IPS-NIHi7 (cell line): Measurements from ENCODE around the gene BTN2A1.
"Not testable (repeated sequence)": the region's sequence is repeated elsewhere in the genome, so short reads cannot be mapped to it uniquely, and the experiment has no call there.

ENCODE experiments used
- DNase-seq: peaks from one replicate; pipeline ENCODE4 v3.0.0; 2012; ENCODE audit warnings: mixed read lengths; ENCODE audit errors: extremely low spot score

Gene BTN2A1

DNA sequence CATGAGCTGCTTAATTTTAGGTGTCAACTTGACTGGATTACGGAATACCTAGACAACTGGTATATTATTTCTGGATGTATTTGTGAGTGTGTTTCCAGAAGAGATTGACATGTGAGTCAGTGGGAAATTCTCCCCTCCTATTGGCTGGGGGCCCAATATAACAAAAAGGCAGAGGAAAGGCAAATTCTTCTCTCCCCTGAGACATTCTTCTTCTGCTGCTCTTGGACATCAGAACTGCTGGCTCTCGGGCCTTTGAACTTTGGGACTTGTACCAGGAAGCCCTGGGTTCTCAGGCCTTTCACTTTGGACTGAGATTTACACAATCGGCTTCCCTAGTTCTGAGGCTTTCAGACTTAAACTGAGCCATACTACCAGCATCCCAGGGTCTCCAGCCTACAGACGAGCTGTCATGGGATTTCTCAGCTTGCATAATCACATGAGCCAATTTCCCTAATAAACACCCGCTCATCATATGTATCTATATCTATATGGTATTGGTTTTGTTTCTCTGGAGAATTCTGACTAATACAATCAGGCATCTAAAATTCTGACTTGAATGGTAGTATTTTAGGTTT, 25.0 kb upstream of the BTN2A1 start:
- no peak for DNase-seq

DNA sequence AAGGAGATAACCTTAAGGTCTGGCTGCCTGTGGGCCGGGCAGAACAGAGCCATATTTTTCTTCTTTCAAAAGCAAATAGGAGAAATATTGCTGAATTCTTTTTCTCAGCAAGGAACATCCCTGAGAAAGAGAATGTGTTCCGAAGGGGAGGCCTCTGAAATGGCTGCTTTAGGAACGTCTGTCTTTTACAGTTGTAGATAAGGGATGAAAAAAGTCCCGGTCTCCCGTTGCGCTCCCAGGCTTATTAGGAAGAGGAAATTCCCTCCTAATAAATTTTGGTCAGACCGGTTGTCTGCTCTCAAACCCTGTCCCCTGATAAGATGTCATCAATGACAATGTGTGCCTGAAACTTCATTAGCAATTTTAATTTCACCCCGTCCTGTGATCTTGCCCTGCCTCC, 24.1 kb upstream of the BTN2A1 start:
- DNase-seq, result not testable (repeated sequence)

DNA sequence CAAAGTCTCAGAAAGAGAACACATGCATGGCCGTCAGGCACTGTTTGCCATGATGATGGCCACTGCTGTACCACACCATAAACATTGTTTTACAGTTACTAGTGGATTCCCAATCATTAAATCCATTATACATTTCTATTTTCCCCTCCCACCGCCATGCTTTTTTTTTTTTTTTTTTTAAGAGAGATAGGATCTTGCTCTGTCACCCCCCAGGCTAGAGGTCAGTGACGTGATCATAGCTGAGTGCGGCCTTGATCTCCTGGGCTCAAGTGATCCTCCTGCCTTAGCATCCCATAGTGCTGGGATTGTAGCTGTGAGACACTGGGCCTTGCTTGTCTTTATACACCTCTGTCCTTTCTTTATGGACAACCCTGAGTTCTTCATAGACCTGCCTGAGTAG, 21.7 kb upstream of the BTN2A1 start:
- no peak for DNase-seq

DNA sequence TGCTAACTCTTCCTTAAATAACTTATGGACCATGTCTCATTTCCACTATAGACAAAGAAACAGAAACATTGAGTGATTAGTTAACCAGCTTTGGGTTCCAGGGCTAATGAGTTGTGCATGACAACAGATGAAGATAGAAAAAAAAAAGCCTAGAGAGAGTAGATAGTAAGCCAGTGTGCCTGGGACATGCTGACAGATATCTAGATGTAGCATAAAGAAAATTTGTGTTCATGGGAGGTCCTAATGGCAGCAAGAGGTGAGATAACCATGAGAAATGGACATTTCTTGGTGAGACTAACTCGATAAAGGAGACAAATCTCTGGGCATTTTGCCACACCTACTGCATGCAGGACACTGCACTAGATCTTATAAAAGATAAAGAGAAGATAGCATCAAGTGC, 20.2 kb upstream of the BTN2A1 start:
- DNase-seq, result no peak

DNA sequence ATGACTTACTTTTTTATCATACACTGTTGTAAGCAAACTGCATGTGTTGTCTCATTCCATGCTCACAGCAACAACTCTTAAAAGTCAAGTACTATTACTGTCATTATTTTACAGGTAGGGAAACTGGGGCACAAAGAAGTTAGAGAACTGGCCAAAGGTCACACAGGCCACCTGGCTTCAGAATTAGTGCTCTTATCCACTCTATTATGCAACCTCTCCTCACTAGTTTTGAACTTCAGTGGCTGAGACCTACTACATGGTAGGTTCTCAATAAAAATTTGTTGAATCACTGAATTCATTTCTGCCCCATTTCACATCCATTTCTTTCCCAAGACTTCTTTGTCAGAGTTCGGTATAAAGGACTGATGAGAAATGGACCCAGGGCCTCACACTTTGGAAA, 19.8 kb upstream of the BTN2A1 start:
- DNase-seq, result no peak

DNA sequence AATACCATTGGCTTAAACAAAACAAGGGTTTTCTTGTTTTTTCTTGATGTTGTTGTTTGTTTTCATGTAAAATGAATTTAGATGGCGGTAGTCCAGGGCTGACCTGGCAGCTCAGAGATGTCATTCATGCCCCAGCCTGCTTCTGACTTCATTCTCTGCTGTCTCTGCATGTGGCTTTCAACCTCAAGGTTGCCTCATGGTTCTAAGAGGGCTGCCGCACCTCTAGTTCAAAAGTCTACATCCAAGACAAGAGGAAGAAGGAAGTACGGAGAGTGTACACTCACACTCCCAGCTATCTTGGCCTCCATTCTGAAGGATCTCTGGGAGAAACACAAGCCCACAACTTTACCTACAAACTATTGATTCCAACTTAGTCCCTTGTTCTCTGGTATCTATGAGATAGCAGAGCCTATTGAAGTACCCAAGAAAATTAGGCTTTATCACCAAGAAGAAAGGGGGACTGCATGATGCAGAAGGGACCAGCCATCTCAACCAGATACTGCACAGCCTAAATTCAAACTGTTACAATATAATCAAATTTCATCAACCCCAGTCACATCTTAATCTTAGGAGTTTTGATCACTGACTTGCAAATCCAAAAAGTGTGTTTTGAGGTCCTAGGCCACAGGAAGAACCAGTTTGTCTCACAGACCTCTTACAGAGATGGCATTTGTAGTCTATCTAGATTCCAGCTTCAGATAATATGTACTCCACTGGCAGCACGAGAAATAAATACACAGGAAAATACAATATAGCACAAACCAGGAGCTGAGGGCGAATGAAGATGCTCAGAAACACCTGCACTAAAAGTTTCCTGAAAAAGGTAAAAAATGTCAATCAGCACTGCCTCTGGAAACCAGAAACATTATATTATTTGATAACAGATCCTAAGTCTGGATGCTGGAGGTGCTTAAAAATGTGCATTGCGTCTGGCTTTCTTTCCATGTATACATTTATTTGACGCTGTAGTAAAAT, 18.3 kb upstream of the BTN2A1 start:
- no peak for DNase-seq

DNA sequence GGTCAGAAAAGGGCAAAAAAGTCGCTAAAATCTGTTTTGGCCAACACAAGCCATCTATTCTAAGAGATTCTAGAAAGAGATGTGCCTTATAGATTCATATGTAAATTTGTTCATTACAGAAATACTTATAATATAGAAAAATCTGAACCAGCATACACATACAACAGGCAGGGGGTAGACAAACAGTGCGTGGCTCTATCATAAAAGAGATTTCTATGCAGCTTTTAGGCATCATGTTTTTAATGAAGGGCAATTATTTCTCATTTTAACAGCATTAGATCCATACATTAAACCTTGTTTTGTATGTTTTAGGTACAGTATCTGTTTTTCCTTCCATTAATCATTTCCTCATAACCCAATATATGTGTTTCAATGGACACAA, 16.8 kb upstream of the BTN2A1 start:
- DNase-seq, result no peak

DNA sequence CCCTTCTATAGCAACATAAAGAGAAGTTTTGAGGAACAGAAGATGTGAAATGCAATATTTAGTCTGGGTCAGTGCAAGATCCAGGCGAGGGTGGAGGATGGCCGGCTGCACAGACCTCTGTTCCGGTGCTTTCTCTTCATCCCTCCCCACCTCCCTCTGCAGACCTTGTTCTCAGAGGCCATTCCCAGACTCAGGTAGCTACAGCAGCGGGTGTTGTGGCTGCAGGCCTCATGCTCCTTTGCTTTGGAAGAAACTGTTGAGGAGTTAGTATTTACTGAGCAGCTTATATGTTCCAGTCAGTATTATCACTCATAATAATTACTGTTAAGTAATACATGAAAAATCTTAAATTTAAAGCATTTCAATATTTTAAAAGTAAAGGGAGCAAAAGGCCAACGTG, 15.8 kb upstream of the BTN2A1 start:
- DNase-seq, result no peak

DNA sequence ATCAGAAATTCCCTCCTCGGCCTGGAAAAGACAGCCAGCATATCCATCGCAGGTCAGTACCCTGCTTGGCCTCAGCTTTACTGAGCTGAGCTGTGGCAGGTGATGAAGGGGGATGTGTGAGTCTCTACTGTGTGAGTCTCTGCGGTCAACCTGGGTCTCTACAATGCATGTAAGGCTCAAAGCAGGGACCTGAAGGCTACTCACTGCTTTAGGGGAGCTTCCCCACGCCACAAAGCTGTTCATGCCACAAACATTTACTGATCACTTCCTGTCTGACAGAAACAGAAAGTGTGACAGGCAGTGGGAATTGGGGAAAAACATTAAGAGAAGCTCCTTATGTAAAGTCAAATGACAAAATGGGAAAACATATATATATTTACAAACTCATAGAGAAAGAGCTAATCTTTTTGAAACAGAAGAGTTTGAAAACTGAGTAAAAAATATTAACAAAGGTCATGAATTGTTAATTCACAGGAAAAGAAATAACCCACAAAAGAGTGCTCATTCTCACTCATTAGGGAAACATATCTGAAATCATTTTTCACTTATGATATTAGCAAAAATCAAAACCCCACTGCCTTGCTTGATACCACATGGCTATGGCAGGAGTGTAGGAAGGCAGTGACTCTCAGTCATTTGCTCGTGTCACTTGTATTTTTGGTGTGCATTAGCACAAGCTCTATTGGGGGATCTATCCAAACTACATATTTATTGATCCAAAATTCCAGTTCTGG, 11.7 kb upstream of the BTN2A1 start:
- no peak for DNase-seq

DNA sequence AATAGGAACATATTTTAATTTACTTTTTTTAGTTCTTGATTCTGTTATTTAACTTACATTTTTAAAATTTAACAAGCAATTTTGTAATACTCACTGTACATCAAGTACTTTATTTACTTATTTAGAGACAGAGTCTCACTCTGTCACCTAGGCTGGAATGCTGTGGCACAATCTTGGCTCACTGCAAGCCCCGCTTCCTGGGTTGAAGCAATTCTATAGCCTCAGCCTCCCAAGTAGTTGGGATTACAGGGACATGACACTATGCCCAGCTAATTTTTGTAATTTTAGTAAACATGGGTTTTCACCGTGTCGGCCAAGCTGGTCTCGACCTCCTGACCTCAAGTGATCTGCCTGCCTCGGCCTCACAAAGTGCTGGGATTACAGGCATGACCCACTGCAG, 10.5 kb upstream of the BTN2A1 start:
- no peak for DNase-seq

DNA sequence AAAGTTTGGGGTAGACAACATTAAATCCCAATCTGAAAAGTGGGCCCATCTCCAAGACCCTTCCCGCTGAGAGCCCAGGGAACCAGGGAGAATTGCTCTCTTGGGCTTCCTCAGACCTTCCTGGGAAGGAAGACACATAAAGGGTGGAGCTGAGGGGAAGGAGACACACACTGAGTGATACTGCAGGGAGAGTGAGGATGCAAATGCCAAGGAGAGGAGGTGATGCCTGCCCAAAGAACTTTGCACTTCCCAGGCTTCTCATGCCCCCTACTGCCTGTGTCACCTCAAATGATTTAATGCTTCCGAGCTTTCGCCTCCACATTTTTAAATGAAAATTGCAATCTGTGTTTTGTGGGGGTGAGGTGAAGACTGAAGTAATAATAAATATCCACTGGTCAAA, 7.5 kb upstream of the BTN2A1 start:
- DNase-seq, result no peak

DNA sequence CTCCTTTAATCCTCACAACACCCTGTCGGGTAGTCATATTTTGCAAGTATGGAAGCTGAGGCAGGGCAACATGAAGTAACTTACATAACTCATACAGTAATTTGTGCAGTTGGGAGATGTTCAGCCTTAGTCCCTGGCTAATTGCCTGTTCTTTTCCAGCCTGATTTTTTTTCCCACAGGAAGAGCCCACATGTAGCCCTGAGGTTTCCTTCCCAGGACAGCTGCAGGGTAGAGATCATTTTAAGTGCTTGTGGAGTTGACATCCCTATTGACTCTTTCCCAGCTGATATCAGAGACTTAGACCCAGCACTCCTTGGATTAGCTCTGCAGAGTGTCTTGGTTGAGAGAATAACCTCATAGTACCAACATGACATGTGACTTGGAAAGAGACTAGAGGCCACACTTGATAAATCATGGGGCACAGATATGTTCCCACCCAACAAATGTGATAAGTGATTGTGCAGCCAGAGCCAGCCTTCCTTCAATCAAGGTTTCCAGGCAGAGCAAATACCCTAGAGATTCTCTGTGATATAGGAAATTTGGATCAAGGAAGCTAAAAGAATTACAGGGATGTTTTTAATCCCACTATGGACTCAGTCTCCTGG, 5.0 kb upstream of the BTN2A1 start:
- DNase-seq, result no peak

DNA sequence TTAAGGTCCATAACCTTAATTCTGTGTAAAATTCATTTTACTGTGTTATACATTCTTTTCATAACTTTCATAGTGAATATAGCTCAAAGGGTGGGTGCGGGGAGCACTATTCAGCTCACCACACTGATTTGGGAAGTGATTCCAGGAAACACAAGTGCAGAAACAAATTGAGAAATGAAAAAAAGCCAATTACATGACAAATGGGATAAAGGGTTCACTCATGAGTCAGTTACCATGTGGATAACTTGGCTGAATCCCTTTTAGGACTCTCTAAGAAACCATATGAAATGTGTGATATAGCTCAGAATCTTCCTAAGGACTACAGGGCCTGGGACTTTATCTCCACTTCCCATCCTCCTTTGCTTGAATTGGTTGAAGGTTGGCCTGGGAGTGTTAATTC, 3.1 kb upstream of the BTN2A1 start:
- DNase-seq, result no peak

DNA sequence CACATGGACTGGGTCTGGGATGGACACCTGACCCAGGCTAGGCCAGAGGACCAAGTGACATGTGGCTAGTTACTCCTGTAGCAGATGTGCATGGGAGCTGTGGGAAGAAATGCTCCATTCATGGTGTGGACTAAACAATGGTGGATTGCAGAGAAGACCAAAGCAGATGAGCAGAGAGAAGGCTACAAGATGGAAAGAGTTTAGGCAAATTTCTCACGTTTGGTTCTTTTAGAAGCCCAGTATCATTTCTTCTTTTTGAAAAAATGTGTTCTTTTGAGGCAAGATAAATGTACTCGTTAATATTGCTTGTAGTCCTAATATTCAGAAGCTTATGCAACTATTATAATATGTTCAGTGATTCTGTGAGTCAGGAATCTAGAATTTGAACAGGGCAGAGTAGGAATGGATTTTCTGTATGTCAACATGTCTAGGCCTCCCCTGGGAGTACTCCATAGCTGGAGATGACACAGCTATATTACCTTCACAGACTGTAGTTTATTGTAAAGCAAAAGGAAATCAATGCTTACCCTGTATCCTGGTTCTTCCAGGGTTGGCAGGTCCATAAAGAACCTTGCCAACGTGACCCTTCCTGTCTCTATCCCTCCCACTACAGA, 2.3 kb upstream of the BTN2A1 start:
- no peak for DNase-seq

DNA sequence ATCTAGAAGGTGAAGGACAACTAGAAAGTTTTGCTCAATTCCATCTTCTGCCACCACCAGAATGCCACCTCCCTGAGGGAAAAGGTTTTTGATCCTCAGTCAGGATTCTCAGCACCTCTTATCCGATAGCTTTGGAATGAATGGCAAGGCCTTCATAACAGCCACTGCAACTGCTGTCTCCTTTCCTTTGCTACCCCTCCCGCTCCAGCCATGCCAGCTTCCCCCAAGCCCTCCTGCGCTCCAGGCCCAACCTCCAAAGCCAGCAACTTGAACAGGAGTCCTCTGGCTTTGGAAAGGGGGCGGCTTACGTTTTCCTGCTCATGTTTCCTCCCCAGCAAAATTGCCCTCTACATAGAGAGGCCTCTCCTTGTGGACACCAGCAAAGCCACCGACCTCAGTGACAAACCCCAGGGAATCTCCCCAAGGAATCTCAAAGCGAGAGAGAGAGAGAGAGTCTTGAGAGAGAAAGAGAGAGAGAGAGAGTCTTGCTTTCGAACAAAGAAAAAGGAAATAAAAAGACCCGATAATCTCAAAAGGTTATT, 420 bp upstream of the BTN2A1 start:
- peak; percentile 56 for DNase-seq

DNA sequence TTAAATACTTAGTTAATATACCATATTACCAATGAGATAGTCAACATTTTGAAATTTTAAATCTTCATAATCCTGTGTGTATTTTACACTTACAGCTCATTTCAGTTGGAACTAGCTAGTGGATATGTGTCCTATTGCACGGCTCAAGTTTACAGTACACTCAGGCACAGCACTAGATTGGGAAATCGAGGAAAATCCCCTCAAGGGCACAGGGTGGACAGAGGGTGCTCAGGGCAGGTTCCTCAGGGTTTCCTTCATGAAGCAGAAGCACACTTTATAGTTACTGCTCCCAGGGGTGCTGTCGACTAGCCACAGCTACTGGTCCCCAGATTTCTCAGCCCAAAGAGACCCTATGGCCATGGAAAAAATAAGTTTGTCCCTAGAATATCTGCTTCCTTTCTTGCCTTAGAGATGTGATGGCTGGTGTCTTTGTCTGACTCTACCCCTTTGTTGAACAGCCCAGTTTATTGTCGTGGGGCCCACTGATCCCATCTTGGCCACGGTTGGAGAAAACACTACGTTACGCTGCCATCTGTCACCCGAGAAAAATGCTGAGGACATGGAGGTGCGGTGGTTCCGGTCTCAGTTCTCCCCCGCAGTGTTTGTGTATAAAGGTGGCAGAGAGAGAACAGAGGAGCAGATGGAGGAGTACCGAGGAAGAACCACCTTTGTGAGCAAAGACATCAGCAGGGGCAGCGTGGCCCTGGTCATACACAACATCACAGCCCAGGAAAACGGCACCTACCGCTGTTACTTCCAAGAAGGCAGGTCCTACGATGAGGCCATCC, 1.5 kb downstream of the BTN2A1 start:
- no peak for DNase-seq

DNA sequence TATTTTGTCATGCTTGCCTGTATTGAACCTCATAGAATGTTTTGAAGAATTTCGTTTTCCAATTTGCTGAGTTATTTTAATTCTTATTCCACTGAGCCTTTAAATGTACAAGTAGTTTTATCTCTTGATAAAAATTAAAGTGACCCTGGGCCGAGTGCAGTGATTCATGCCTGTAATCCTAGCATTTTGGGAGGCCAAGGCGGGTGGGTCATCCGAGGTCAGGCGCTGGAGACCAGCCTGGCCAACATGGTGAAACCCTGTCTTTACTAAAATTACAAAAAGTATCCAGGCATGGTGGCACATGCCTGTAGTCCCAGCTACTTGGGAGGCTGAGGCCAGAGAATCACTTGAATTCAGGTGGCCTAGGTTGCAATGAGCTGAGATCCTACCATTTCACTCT, 3.6 kb downstream of the BTN2A1 start:
- not testable (repeated sequence) for DNase-seq

DNA sequence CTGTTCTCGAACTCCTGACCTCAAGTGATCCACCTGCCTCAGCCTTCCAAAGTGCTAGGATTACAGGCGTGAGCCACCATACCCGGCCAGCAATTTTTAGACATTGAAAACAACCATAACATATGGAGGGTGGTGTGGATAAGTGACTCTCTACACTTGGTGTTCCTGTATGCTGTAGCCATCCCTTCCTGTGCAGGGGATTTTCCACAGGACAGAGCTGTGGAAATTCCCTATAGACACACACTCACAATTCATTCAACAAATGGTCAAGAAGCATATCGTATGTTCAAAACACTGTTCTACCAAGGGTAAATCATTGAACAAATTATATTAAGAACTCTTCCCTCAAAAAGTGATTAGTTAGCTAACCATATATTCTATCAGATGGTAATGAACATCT, 6.3 kb downstream of the BTN2A1 start:
- no peak for DNase-seq

DNA sequence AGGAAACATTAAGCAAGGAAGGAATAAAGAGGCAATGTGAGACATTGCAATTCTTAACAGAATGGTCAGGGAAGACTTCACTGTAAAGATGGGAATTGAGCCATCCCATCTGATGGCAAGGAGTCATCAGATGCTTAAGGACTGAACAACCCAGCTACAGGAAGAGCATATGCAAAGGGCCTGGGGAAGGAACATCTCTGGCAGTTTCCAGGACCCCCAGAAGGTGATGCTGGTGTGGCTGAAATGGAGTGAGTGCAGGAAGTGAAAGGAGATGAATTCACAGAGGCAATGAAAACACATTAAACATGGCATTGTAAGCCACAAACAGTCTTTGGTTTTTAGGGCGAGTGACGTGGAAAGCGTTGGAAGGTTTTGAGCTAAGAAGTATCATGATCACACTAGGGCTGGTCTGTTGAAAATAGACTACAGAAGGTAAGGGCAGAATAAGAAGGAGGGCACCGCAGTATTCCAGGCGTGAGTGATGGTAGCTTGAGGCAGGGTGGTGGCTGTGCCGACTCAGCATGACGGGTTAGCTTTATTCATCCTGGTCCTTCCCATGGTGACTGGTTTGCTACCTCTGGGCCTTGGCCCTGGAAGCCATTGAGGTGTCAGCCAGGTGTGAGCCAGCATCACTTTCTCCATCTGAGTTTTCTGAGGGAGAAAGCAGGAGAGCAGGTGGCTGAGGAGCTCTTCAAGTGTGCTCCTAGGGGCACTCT, 6.8 kb downstream of the BTN2A1 start:
- no peak for DNase-seq

DNA sequence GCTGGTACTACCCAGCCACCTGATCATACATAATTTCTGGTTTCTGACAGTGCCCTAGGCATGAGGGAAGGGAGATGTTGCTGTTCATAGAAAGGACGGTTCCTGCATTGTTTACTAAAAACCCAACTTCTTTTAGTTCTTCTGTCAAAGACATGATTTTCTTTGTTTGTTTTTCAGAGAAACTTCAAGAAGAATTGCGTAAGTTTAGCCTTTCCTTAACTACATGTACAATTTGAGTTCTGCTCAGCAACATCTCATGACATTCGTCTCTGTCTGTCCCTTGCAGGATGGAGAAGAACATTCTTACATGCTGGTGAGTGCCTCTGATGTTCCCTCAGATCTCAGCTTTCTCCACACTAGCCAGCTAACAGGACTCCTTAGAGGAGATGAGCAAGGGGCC, 8.0 kb downstream of the BTN2A1 start:
- no peak for DNase-seq
